Endothelial cell of hepatic sinusoid (primary cell): ENCODE measurements around the gene ACBD4.

Experiments
- in situ Hi-C: cut with HindIII; loops from 2 replicates; pipeline ENCODE4 v1.10.0; 2017; ENCODE audit warnings: low sequenced_read_pairs

The ACBD4 gene

GRCh38 chr17:45149669-45150664 is 14.5 kb downstream of the ACBD4 start:
- in situ Hi-C loops, result loop anchor here (10.0 kb wide), 1 partner anchor 235 kb away; no protein-coding TSS in a partner anchor

DNA sequence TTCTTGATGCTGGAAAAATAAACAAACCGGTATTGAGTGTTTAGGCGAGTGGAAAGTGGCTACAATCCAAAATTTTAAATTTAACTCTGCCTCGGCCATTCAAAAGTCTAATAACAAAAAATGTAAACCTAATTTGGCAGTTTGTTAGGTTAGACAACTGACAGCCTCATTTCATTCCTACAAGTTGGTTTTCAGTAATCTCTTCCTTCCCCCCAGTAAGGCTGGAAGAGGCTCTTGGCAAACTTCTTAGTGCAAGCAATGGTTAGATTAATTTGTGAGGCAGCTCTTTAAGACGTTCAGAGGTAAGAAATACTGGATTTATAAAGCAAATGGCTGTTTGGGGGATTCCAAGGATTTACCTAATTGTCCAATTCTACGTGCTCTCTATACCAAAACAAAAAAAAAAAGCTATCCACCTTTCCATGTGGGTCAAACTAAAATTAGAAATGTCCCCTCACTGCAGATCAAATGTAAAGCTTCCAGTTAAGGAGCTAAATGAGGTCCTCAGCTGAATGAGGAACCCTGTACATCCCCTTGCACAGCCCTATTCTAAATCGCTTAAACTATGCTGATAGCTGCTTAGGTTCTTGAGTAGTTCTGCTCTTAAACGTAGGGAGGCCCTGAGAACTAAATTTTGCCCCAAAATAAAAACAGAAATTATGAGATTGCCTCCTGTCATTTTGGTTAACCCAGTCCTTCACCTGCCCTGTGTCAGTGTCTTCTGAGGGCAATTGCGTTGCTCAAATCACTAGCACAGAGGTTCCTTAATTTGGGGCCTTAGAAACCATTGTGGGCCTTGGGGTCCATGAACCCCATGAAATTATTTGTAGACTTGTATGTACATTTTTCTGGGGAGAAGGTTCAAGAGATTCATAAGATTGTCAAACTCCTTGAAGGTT is 15.7 kb downstream of the ACBD4 start:
- in situ Hi-C loops, result loop anchor here (10.0 kb wide), 1 partner anchor 234 kb away; no protein-coding TSS in a partner anchor

DNA sequence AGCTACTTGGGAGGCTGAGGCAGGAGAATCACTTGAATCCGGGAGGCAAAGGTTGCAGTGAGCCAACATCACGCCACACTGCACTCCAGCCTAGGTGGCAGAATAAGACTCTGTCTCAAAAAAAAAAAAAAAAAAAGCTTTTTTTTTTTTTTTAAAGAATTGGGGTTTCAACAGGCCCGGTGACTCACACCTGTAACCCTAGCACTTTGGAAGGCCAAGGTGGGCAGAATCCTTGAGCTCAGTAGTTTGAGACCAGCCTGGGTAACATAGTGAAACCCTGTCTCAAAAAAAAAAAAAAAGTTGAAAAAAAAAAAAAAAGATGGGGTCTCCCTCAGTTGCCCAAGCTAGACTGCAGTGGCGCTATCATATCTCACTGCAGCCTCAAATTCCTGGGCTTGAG is 19.5 kb downstream of the ACBD4 start:
- in situ Hi-C loops, result loop anchor here (10.0 kb wide), 1 partner anchor 230 kb away; no protein-coding TSS in a partner anchor

- in situ Hi-C loops, result loop anchor here (10.0 kb wide), 1 partner anchor 229 kb away; no protein-coding TSS in a partner anchor
Observed at GRCh38 chr17:45155483-45155882, 20.0 kb downstream of the ACBD4 start.

- in situ Hi-C loops, result loop anchor here (10.0 kb wide), 1 partner anchor 229 kb away; no protein-coding TSS in a partner anchor
Observed at GRCh38 chr17:45156242-45156641, 20.8 kb downstream of the ACBD4 start.

- in situ Hi-C loops, result no loop called here
Observed at GRCh38 chr17:45160447-45161287, 25.2 kb downstream of the ACBD4 start.

DNA sequence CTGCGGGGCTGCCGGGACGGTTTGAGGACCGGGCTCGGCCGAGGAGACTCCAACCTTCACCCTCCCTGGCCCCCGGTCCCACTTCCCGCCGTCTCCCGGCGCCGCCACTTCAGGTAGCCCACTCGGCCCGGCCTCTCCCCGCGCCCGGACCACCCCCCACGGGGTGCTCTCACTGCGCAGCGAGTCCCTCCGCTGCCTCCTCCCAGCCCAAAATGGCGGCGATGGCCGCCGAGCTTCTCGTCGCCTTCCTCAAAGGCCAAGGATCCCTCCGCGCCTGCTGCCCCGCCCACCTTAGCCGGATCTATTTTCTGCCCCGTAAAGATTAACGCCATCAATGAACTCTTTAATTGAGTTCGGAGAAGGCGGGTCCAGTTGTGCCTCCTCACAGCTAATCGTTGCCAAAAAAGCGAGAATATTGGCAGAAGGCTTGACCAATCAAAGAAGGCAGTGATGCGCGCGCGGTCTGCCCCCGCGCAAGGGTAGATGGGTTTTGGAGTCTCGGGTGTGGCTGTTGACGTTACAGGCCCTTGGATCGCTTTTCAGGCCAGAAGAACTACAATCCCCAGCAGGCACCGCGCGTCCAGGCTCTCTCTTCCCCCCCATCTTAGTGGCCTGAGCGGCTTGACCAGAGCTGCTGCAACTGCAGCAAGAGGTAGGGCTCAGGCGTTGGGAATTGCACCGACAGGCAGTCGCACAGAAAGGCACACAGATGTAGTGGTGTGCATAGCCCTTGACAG is 26.0 kb downstream of the ACBD4 start, which contains the start of gene HEXIM2:
TSS of gene HEXIM2 (plus strand) at position 588 of the 737 bp plus-strand sequence. CDS start 919 bp downstream, outside the sequence.
- in situ Hi-C loops, result no loop called here

DNA sequence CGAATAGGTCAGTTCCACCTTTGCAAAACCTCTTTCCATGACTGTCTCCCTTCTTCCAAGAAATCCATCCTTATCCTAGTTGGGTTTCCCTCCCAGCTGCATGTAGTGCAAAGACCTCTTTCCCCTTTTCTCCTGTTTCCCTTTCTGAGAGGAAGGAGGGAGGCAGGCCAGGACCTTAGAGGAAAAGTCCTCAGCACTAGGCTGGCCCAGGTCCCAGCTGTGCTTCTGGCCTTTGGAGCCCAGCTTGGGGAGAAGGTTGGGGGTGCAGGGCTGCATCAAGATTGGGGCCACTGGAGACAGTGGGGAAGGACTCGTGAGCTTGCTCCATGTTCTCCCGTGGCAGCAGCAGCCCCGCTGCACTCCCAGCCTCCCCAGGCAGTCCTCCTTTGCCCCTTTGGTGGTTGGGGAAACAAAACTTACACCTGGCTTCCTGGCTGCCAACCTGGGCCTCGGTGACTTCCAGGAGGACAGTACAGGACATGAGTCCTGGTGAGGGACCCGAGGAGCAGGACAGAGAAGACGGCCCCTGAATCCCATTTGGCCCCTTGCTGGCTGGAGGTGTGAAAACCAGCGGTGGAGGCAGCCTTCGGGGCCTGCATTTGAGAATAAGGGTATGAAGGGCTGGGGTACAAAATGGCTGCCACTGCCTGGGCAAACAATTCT is 26.7 kb downstream of the ACBD4 start:
- in situ Hi-C loops, result no loop called here

DNA sequence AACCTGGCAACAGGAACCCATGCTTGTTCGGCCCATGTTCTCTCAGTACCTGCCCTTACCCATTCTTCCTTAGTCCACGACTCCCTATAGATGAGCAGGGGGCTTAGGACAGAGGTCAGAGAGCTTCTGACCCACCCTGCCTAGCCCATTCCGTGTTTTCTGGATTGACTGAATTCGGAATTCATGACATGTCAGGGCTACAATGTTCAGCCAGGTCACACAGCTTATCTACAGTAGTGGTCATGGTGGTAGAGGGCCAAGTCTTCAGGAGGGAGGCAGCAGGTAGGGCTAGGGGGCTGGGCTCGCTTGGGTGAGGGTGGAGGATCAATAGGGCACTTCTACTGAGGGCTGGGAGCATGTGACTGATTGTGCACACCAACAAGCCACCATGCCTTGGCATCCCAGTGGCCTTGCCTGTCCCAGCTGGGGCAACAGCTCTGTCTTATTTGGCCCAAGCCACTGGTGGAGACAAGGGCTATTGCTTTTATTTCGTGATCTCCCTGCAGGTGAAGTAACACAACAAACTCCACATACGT is 29.3 kb downstream of the ACBD4 start:
- in situ Hi-C loops, result no loop called here

GRCh38 chr17:45168991-45169752 is 33.7 kb downstream of the ACBD4 start:
- in situ Hi-C loops, result no loop called here

GRCh38 chr17:45170280-45170930 is 34.9 kb downstream of the ACBD4 start:
- in situ Hi-C loops, result no loop called here

- in situ Hi-C loops, result no loop called here
Observed at GRCh38 chr17:45170931-45171337, 35.4 kb downstream of the ACBD4 start.

- in situ Hi-C loops, result no loop called here
Observed at GRCh38 chr17:45171338-45172231, 36.1 kb downstream of the ACBD4 start.

DNA sequence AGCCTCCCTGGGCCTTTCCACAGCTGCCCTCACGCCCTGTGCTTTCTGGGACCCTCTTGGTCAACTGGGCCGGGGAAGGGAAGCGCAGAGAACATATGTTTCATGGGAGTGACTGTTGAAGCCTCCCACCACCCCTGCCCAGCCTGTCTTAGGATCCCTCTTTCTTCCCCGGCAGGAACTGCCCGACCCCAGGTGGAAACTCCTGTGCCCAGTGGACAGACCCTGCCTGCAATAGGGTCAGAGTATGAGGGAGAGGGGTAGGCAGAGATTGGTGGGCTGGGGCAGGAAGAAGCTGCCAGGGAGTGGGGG is 36.7 kb downstream of the ACBD4 start:
- in situ Hi-C loops, result no loop called here

- in situ Hi-C loops, result no loop called here
Observed at GRCh38 chr17:45172541-45173286, 37.2 kb downstream of the ACBD4 start.

- in situ Hi-C loops, result no loop called here
Observed at GRCh38 chr17:45175759-45176115, 40.2 kb downstream of the ACBD4 start.
